Endothelial cell of umbilical vein (primary cell): Measurements from ENCODE around the gene DENND4B. TPM values are rescaled to one million over a fixed set of nuclear protein-coding genes. Genes with fewer than 3 reads are reported as not detected.

ENCODE experiments used
- BruUV-seq: library from RNA; stranded (reverse); fragments of 400-500 nt; replicated peaks from 2 replicates; lab custom pipeline; 2021; lab: Mats Ljungman, UMichigan
- CTCF ChIA-PET: fragments of 300-600, 350-600 bp; sonication (Branson Sonifier 250); formaldehyde crosslinking; loops from one replicate; lab custom pipeline; 2021; ENCODE audit warnings: antibody characterized with exemption, inconsistent platforms; lab: Charles Lee
- POLR2A ChIA-PET: fragments of 300-600, 350-600 bp; sonication (Branson Sonifier 250); formaldehyde crosslinking; loops from one replicate; lab custom pipeline; 2021; ENCODE audit warnings: antibody characterized with exemption, inconsistent platforms; lab: Charles Lee
- DNase-seq: peaks from one replicate; pipeline ENCODE4 v3.0.0-alpha.2; 2011; ENCODE audit warnings: low read depth, low spot score
- FAIRE-seq: peaks from 2 replicates; lab custom pipeline; 2011; peaks lifted over from hg19 to GRCh38; lab: Jason Lieb, UNC
- H2AFZ ChIP-seq: 2 replicates; pipeline ENCODE4 v1.6.0; 2012; ENCODE audit warnings: low read depth, low read length, control low read depth, inconsistent platforms
- H3K27ac ChIP-seq: 2 replicates; pipeline ENCODE4 v1.5.1; 2011; ENCODE audit warnings: low read depth, mild to moderate bottlenecking, control low read depth, low read length, moderate library complexity; ENCODE audit not compliant: insufficient read depth
- H3K27me3 ChIP-seq, 2 experiments: 2 replicates each; pipeline versions ENCODE4 v1.6.0 to v1.6.1; 2011; ENCODE audit warnings: low read length in 2 of 2, mixed read lengths in 1 of 2; ENCODE audit not compliant: control insufficient read depth in 2 of 2, insufficient read depth in 2 of 2
- H3K36me3 ChIP-seq, 2 experiments: 2 replicates in 1 of 2; 3 replicates in 1 of 2; pipeline ENCODE4 v1.5.1; 2011; ENCODE audit warnings: low read length in 2 of 2, mild to moderate bottlenecking in 1 of 2, moderate library complexity in 1 of 2; ENCODE audit not compliant: control insufficient read depth in 2 of 2, insufficient read depth in 2 of 2; ENCODE audit errors: extremely low read depth in 1 of 2
- H3K4me1 ChIP-seq: 3 replicates; pipeline ENCODE4 v1.5.1; 2011; ENCODE audit warnings: mild to moderate bottlenecking, low read length; ENCODE audit not compliant: control insufficient read depth, insufficient read depth; ENCODE audit errors: extremely low read depth
- H3K4me2 ChIP-seq: 2 replicates; pipeline ENCODE4 v1.6.1; 2011; ENCODE audit warnings: low read length, control low read depth, mixed read lengths; ENCODE audit not compliant: insufficient read depth
- H3K4me3 ChIP-seq, 3 experiments: fragments of 200-600 bp in 1 of 3; sonication (generic), shearing (Covaris generic) in 1 of 3; replicated peaks in 1 of 3; 2 replicates each; pipeline ENCODE4 v1.5.1; 2011 to 2016; ENCODE audit warnings: control low read depth in 3 of 3, low read length in 3 of 3, mild to moderate bottlenecking in 2 of 3, inconsistent platforms in 1 of 3, low read depth in 1 of 3, moderate library complexity in 1 of 3; ENCODE audit not compliant: insufficient read depth in 1 of 3
- H3K79me2 ChIP-seq: 2 replicates; pipeline ENCODE4 v1.6.0; 2012; ENCODE audit warnings: low read length, inconsistent platforms; ENCODE audit not compliant: control insufficient read depth, insufficient read depth
- H3K9ac ChIP-seq: replicated peaks from 2 replicates; pipeline ENCODE3; 2011; ENCODE audit warnings: low read length, control low read depth; ENCODE audit not compliant: insufficient read depth; ENCODE audit errors: extremely low read depth
- H3K9me1 ChIP-seq: replicated peaks from 3 replicates; pipeline ENCODE4 v1.6.0; 2011; ENCODE audit warnings: mild to moderate bottlenecking, low read length; ENCODE audit not compliant: control insufficient read depth, insufficient read depth; ENCODE audit errors: extremely low read depth
- H3K9me3 ChIP-seq: replicated peaks from 2 replicates; pipeline ENCODE4 v1.5.1; 2012; ENCODE audit warnings: low read length, inconsistent platforms; ENCODE audit not compliant: control insufficient read depth, insufficient read depth
- H4K20me1 ChIP-seq: replicated peaks from 2 replicates; pipeline ENCODE3; 2011; ENCODE audit warnings: mild to moderate bottlenecking, low read length; ENCODE audit not compliant: control insufficient read depth, insufficient read depth; ENCODE audit errors: extremely low read depth
- CTCF ChIP-seq, 2 donors: IDR thresholded peaks; 1 replicate in 1 of 2; 2 replicates in 1 of 2; pipeline ENCODE4 v1.5.1; 2011; ENCODE audit warnings: low read length in 2 of 2, mild to moderate bottlenecking in 2 of 2, moderate library complexity in 2 of 2, control low read depth in 1 of 2, inconsistent platforms in 1 of 2, low read depth in 1 of 2; ENCODE audit not compliant: insufficient read depth in 1 of 2; ENCODE audit errors: extremely low read depth in 1 of 2
- EZH2 ChIP-seq: IDR thresholded peaks from 2 replicates; pipeline ENCODE4 v1.6.1; 2012; ENCODE audit warnings: borderline replicate concordance, low read depth, mild to moderate bottlenecking, moderate library complexity, low read length, inconsistent platforms; ENCODE audit not compliant: severe bottlenecking
- FOS ChIP-seq: IDR thresholded peaks from 2 replicates; pipeline ENCODE4 v1.6.1; 2011; ENCODE audit warnings: mild to moderate bottlenecking, low read length, moderate library complexity, borderline replicate concordance; ENCODE audit not compliant: insufficient read depth
- GATA2 ChIP-seq: IDR thresholded peaks from 2 replicates; pipeline ENCODE4 v1.7.0; 2011; ENCODE audit warnings: low read depth, mild to moderate bottlenecking, moderate library complexity, mixed read lengths, low read length; ENCODE audit not compliant: insufficient read length, insufficient read depth
- JUN ChIP-seq: IDR thresholded peaks from 2 replicates; pipeline ENCODE4 v1.6.1; 2011; ENCODE audit warnings: borderline replicate concordance, low read depth; ENCODE audit not compliant: insufficient read length, insufficient read depth
- MAX ChIP-seq: IDR thresholded peaks from 2 replicates; pipeline ENCODE4 v1.6.1; 2011; ENCODE audit not compliant: insufficient read depth, insufficient read length
- MYC ChIP-seq: IDR thresholded peaks from one replicate; pipeline ENCODE4 v1.6.1; 2011; ENCODE audit warnings: mild to moderate bottlenecking, low read depth, low read length
- POLR2A ChIP-seq: IDR thresholded peaks from 2 replicates; pipeline ENCODE4 v1.6.1; 2012; ENCODE audit warnings: low read depth, mild to moderate bottlenecking, control low read depth, low read length
- POLR2AphosphoS5 ChIP-seq: IDR thresholded peaks from 2 replicates; pipeline ENCODE4 v1.6.1; 2012; ENCODE audit warnings: low read depth, mild to moderate bottlenecking, control low read depth, low read length, moderate library complexity; ENCODE audit not compliant: insufficient read depth
- dilution Hi-C: fragments of 300-500 bp; cut with MboI; formaldehyde crosslinking; loops from one replicate; pipeline ENCODE4 v1.15.0; 2019; ENCODE audit warnings: low sequenced_read_pairs; ENCODE audit not compliant: extremely low pct_ligation_motif_present
- intact Hi-C: fragments of 100-400 bp; cut with micrococcal nuclease; formaldehyde crosslinking; loops from one replicate; pipeline ENCODE4 v1.10.0; 2022
- polyA plus RNA-seq, 4 experiments: library from polyadenylated mRNA; depleted of rRNA in 3 of 4; stranded (reverse) in 3 of 4; unstranded in 1 of 4; fragments of >200 nt; gene quantifications; 2 replicates each; pipeline versions ENCODE4 v1.2.1 to v1.2.3, GENCODE V29; 2011 to 2012; ENCODE audit warnings: missing spikeins in 1 of 4
- total RNA-seq: library from RNA; stranded (reverse); gene quantifications from 2 replicates; pipeline ENCODE4 v1.2.3, GENCODE V29; 2021

DENND4B gene
- total and polyA plus RNA-seq, 2 donors (not counting 3 experiments of a cell fraction or from before 2014, with no cell fraction given): 35.6 to 57.8 TPM

- H3K9me1 ChIP-seq: no peaks in the 10 kb centered on the region
- dilution Hi-C loops: no loop called here
- no peaks in the 10 kb centered on the region for H3K9me3 ChIP-seq
- peaks cover 9% of the 10 kb centered on the region for H3K4me1 ChIP-seq
- H4K20me1 ChIP-seq: no peaks in the 10 kb centered on the region
- DNase-seq (no peak), FAIRE-seq (no peak)
- no peak overlapping the region for H3K4me2 ChIP-seq
- CTCF ChIA-PET: interaction anchor here (0.9 to 2.8 kb wide), 3 partner anchors 8 to 119 kb away, joined by 3 to 15 read pairs (median 5); no protein-coding TSS in a partner anchor
- POLR2A ChIA-PET: no interaction called here
- H3K79me2 ChIP-seq: peaks cover 14% of the 10 kb centered on the region
- H3K4me3 ChIP-seq: no peak overlapping the region
- intact Hi-C loops: no loop called here
- no peak for TF ChIP-seq POLR2A
- no TSS peak for BruUV-seq
- H2AFZ ChIP-seq: no peak overlapping the region
- no peak overlapping the region for H3K9ac ChIP-seq
- H3K27ac ChIP-seq: no peak overlapping the region
- peaks cover 2 to 48% of the 10 kb centered on the region in 2 experiments for H3K36me3 ChIP-seq
- no peaks in the 10 kb centered on the region for H3K27me3 ChIP-seq
Measured at GRCh38 chr1:153940756-153941155, 5.8 kb downstream of the DENND4B start.

GRCh38 chr1:153939476-153939875 is 7.0 kb downstream of the DENND4B start:
- BruUV-seq: no TSS peak
- ChIA-PET CTCF (interaction anchor here (1.9 to 2.8 kb wide), 2 partner anchors 10 to 118 kb away, joined by 5 to 15 read pairs; no protein-coding TSS in a partner anchor), POLR2A (interaction anchor here (1.2 kb wide), 1 partner anchor 51 kb away, joined by 3 read pairs; the partner anchor contains the start of gene RPS27)
- H3K4me1 ChIP-seq: no peaks in the 10 kb centered on the region
- H4K20me1 ChIP-seq: no peaks in the 10 kb centered on the region
- FAIRE-seq (no peak), DNase-seq (no peak)
- no peak overlapping the region for H3K9ac ChIP-seq
- no peak overlapping the region for H3K4me3 ChIP-seq
- H3K4me2 ChIP-seq: no peak overlapping the region
- no peak for TF ChIP-seq POLR2AphosphoS5
- no peak for TF ChIP-seq EZH2
- TF ChIP-seq MAX: no peak
- no peak for TF ChIP-seq MYC
- TF ChIP-seq JUN: no peak
- TF ChIP-seq GATA2: no peak
- TF ChIP-seq CTCF (IDR thresholded peaks at IDR 0.05; ENCODE audit: extremely low read depth in 1 of 2, insufficient read depth in 1 of 2, low read depth in 1 of 2, low read length in 2 of 2): no peak
- no peak for TF ChIP-seq FOS
- no peak for TF ChIP-seq POLR2A
- peaks cover 3% of the 10 kb centered on the region for H3K79me2 ChIP-seq
- no peak overlapping the region for H2AFZ ChIP-seq
- no peaks in the 10 kb centered on the region for H3K27me3 ChIP-seq
- no peaks in the 10 kb centered on the region for H3K9me3 ChIP-seq
- dilution Hi-C loops (no loop called here), intact Hi-C loops (no loop called here)
- H3K9me1 ChIP-seq: no peaks in the 10 kb centered on the region
- peaks cover 2 to 53% of the 10 kb centered on the region in 2 experiments for H3K36me3 ChIP-seq
- no peak overlapping the region for H3K27ac ChIP-seq
